LNCaP clone FGC (cell line): ENCODE measurements around the gene NES.

Source experiments
- DNase-seq: peaks from one replicate; pipeline ENCODE4 v3.0.0-alpha.2; 2011; ENCODE audit warnings: low read depth
- H3K4me3 ChIP-seq: 2 replicates; pipeline ENCODE4 v1.5.1; 2011; ENCODE audit warnings: mild to moderate bottlenecking, low read depth, low read length, control low read depth
- CTCF ChIP-seq: IDR thresholded peaks from 2 replicates; pipeline ENCODE4 v1.5.1; 2012; ENCODE audit warnings: mild to moderate bottlenecking; ENCODE audit not compliant: control insufficient read depth, insufficient read depth; ENCODE audit errors: extremely low read depth

The NES gene

DNA sequence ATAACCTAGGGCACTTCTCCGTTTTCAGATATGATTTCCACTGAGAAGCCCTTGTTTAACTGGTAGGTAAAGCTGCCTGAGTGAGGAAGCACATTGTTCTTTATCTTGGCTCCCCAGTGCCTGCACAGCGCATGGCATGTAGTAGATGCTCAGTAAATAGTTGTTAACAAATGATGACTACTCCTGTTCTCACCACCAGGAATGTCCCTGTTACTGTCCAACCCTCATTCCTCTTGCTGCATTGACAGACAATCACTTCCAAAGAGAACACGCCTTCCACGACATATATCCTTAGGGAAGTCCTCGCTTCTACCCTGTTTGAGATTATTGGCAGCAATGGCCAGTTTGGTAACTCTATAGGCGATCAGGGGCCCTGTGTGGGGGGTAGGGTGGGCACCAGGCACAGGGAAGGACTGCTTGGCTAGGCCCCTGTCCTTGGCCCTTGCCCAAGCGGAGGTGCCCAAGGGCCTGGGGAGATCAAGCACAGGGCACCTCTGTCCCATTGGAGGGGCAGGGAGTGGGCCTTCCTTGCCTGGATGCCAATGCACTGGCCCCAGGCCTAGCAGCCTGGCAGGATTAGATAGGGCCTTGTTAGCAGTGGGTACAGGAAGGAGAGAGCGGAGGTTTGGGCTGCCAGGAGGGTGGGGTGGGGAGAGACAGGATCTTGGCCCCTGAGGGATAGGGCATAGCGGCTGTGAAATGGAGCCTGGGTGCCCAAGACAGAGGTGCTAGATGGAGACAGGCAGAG is 10.2 kb downstream of the NES start:
- DNase-seq: no peak
- no peak overlapping the region for H3K4me3 ChIP-seq
- TF ChIP-seq CTCF: no peak

DNA sequence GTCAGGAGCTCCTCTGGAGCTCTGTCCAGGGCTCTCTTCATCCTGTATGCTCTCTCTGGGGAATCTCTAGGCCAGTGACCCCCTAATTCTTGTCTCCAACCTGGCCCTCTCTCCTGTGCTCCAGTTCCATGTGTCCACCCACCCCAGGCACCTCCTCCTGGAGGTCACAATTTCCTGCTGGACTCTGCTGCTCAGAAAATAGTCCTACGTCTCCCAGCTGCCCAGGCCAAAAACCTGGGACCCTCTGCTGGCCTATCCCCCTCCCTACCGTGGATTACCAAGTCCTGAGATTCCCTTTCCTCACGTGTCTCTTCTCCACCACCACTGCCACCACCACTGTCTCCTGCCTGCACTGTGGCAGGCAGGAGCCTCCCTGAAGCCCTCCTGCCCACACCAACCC is 11.7 kb downstream of the NES start:
- H3K4me3 ChIP-seq: no peak overlapping the region
- no peak for TF ChIP-seq CTCF
- no peak for DNase-seq

DNA sequence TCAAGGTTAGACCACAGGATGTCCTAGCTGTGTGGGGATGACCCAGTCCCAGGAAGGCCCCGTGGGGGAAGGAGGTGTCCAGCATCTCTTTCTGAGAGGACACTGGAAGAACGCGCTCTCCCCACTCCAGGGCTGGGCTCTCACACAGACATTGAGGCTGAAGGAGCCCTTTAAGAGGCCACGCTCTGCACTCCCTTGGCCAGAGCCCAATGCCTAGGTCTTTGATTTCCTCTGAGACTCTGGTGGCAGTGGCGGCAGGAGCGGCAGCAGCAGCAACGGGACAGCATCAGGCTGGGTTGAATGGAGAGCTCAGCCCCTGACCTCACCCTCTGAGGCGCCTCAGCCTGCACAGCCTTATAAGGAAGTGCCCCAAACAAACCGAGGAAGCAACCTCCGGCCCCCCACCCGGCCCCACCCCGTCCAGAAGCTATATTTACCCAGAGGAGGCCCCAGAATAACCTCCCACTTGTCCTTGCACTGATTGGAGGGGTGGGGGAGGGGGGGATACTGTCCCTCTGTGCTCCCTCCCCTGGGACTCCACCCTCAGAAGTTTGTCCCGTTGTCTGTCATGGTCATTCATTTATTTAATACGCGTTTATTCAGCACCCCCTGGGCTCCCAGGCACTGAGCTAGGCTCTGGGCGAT is 12.3 kb downstream of the NES start:
- H3K4me3 ChIP-seq: no peak overlapping the region
- no peak for TF ChIP-seq CTCF
- DNase-seq: no peak

DNA sequence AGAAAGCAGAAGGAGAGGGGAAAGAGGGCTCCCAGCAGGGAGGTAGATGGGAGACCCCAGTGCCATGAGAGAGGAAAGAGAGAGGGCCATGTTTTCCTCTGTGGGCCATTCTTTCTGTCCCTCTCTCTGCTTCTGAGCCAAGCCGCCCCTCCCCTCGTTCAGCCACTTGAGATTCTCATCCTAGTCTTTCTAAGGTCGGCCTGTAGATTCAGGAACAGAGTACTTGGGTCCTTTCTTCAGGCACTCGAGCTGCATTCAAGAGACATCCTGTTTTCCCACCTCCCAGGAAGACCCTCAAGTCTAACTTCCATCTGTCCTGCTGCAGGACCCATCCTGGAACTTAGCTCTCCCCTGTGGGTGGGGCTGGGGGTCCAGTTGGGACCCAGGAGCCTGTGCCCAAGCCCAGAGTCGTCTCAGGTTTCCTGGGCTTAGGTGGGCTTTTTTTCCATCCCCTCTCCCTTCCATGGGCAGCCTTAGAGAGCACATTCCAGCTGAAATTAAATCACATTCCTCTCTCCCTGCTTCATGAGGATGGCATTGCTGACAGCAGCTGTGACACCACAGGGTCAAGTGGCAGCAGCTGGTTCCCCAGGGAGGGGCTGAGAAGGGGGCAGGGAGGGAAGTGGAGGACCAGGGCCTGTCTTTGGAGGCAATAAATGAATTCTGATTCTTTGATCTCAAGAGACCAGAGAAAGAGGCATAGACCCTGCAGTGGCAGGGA is 13.0 kb downstream of the NES start:
- no peak for TF ChIP-seq CTCF
- no peak for DNase-seq
- no peak overlapping the region for H3K4me3 ChIP-seq

- TF ChIP-seq CTCF: no peak
- no peak for DNase-seq
- no peak overlapping the region for H3K4me3 ChIP-seq
Observed at GRCh38 chr1:156663178-156663577, 14.0 kb downstream of the NES start.

- H3K4me3 ChIP-seq: no peak overlapping the region
- TF ChIP-seq CTCF: no peak
- DNase-seq: no peak
Observed at GRCh38 chr1:156662800-156663055, 14.5 kb downstream of the NES start.
